ENCODE measurements around the gene SOHLH2.

DNA sequence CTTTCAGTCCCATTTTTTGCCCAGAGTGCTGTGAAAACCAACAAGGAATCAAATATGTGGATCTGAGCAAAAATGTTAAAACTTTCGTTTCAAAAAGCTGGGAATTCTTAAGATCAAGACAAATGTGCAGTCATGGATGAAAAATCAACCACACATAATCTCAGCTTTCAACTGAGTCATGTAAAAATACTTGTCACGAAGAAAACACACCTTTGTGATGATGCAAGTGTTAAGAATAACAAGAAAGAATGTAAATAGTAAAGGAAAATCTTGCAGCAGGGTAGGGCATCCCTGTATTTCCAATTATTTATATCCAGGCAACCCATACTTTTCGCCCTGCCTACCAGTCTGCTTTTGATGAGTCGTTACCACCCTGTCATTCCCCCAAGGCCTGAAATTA lies 55.7 kb downstream of the SOHLH2 start:
- TF ChIP-seq, protein P1, sequence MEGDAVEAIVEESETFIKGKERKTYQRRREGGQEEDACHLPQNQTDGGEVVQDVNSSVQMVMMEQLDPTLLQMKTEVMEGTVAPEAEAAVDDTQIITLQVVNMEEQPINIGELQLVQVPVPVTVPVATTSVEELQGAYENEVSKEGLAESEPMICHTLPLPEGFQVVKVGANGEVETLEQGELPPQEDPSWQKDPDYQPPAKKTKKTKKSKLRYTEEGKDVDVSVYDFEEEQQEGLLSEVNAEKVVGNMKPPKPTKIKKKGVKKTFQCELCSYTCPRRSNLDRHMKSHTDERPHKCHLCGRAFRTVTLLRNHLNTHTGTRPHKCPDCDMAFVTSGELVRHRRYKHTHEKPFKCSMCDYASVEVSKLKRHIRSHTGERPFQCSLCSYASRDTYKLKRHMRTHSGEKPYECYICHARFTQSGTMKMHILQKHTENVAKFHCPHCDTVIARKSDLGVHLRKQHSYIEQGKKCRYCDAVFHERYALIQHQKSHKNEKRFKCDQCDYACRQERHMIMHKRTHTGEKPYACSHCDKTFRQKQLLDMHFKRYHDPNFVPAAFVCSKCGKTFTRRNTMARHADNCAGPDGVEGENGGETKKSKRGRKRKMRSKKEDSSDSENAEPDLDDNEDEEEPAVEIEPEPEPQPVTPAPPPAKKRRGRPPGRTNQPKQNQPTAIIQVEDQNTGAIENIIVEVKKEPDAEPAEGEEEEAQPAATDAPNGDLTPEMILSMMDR (conservative IDR thresholded peaks at IDR 0.05), result no peak
- no peak for TF ChIP-seq ZFX (IDR thresholded peaks at IDR 0.05)
